T1000 (cell line): Measurements from ENCODE around the gene TECR.

Experiments
- DNase-seq: peaks from one replicate; lab custom pipeline; 2025; ENCODE audit warnings: mixed read lengths; lab: John Stamatoyannopoulos, UW

Gene TECR

DNA sequence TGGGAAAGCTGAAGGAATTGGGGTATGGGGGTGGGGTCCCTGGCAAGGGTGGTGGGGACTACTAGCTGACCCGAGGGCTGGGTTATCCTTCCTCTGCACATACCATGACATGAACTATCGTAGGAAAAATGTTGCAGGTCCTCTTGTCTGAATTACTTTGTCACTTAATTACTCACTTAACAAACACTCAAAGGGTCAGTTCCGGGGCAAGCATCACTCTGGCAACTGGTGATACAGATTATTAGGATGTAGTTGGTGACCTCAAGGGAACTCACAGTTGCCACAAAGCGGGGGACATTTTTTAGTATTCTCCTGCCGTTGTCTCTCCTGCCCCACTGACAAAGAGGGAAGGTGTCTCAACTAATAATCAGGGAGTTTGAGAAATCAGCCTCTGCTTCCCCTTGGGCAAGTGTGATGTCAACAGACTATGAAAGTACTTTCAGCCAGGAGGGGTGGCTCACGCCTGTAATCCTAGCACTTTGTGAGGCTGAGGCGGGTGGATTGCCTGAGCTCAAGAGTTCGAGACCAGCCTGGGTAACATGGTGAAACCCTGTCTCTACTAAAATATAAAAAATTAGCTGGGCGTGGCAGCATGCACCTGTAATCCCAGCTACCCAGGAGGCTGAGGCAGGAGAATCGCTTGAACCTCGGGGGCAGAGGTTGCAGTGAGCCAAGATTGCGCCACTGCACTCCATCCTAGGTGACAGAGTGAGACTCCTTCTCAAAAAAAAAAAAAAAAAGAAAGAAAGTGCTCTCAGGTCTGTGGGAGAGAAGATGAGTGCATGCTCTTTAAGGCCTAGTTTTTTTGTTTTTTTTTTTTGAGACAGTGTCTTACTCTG is 21.5 kb upstream of the TECR start:
- peak; percentile 45 for DNase-seq

DNA sequence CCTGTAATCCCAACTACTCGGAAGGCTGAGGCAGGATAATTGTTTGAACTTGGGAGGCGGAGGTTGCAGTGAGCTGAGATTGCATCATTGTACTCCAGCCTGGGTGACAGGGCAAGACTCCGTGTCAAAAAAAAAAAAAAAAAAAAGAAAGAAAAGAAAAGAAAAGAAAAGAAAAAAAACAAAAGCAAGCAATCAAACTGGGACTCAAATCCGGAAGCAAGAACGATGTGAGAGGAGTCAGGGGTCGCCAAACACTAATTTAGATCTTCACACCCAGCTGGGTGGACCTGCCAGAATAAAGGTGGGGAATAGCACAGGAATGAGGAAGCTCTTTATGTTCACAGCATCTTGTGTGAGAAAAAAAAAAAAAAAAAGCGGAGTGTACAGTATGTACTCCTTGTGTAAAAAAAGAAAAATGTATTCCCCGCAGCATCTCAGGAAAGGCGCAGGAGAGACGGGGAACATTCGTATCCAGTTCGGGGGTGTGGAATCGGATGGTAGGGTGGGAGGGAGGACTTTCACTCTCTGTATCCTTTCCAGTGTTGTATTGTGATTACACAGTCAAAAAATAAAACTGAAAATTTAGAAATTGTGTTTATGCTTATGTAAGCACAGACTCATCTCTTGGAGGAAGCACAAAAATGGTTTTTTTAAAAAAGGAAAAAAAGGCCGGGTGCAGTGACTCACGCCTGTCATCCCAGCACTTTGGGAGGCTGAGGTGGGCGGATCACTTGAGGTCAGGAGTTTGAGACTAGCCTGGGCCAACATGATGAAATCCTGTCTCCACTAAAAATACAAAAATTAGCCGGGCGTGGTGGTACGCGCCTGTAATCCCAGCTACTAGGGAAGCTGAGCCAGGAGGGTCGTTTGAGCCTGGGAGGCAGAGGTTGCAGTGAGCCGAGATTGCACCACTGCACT is 18.8 kb upstream of the TECR start:
- DNase-seq = peak; percentile 22

DNA sequence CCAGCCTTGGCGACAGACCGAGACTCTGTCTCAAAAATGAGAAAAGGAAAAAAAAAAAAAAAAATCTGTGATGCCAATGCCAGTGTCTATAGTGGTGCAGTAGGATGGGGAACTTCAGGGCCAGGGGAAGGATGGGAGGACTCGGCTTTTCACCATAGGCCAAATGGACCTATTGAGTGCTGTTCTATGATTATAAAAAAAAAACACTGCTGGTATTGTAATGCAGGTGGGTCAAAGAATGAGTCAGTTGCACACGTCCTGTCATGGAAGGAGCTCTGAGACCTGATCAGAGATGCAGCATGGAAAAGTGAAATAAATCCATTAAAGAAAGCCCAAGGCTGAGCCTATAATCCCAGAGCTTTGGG is 18.2 kb upstream of the TECR start:
- DNase-seq = no peak

DNA sequence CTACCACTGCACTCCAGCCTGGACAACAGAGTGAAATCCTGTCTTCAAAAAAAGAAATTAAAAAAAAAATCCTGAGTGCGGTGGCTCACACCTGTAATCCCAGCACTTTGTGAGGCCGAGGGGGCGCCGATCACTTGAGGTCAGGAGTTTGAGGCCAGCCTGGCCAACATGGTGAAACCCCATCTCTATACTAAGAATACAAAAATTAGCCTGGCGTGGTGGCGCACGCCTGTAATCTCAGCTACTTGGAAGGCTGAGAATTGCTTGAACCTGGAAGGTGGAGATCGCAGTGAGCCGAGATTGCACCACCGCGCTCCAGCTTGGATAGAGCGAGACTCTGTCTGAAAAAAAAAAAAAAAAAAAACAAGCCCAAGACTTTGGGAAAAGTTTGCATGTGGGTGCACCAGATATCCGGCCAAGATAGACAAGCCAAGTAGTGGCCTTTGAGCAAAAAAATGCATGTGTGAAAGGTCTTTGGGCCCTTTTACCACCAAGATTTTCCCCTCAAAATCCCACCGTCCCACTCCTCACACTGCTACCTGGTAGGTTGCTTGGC is 16.9 kb upstream of the TECR start:
- no peak for DNase-seq

DNA sequence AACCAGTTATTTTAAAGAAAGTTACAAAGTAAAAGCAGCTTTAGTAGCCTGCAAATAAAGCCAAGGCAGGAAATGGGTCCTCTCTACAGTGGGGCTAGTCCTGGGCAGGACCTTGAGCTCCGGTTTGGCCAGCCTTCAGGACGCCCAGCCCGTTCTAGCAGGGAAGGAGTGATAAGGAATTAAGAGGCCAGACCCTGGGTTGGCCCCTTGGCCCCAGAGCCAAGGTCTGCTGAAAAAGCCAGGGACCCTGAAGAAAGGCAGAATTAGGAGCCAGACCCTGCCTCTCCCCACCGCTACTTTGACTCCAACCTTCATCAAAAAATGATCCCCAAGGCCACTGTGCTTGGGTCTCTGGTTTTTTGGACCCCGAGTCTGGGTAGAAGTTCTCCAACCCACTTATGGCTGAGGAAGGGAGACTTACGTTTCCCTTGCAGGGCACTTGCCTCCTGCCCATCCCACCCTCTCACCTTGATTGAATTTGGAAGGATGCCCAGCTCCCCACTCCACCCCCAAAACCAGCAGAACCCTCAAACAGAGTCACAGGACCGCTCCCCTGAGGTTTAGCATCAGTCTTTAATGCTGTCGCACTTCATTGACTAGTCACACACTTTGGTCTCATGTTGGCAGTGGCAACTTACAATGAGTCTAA is 15.1 kb upstream of the TECR start:
- no peak for DNase-seq

DNA sequence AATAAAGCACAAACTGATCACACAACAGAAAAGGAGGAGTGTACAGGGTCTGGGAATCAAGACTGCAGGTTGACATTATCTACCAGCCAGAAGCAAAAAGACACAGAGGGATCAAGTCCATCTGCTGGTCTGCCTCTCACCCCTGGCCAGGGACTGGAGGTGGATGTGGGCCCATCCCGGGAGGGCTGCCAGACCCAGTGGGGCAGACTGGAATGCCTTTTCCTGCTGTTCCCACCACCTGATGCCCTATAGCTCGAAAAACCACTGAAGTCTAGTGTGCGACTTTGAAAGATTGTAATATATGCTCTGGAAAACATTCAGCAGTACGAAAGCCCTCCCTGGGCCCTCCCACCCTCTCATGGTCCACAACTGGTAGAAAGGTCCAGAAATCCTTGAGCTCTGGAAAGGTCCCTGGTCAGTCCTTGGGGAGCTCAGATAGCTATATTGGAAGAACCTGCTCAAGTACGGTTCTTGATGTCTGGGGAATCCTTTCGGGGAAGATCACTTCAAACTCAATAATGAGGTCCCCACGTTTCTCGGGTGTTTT is 13.8 kb upstream of the TECR start:
- no peak for DNase-seq

DNA sequence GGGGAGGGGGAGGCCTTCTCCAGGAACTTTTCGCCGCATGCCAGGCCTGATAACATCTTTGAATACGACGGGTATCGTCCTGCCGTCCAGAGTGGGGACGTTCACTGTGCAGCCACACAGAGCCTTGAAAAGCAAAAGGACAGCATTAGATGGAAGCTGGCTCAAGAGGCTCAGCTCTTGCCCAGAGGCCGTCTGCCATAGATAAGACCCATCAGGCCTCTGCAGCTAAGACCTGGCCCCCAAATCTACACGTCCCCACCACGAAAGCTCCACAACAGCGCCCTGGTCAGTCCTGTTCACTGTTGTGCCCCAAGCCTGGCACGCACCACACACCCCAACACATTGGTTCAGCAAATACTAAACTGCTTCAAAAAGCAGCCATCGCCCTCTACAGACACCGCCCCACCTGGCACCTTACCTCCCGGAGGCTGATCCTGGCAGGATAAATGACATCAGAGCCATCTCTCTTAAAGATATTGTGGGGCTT is 13.3 kb upstream of the TECR start:
- no peak for DNase-seq

DNA sequence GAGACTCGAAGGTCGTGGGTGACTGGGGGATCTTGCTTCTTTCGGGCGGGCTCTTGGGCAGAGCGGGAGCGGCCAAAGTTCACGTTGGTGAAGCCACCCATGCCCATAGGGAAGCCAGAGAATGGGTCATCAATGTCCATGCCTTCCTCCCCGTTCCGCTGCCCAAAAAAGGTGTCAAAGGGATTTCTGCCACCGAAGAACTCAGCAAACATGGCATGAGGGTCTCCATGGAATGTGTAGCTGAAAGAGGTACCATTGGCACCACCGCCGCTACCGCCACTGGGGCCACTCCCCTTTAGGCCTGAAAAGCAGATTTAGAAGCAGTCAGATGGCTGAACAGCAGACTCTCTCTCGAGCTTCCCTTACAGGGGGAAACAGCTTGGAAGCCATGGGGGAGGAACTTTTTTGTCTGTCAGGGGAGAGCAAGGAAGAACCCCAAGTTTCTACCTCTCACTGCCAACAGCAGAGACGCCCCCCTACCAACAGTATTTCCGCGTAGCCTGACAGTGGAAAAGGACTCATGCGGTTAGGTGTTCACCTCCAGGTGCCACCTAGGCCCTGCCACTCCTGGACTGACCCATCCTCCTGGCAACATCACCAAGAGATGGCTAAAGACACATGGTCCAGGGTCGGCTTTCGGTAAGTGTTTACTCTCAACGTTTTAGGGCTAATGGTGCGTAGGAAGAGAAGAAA is 12.5 kb upstream of the TECR start:
- no peak for DNase-seq

DNA sequence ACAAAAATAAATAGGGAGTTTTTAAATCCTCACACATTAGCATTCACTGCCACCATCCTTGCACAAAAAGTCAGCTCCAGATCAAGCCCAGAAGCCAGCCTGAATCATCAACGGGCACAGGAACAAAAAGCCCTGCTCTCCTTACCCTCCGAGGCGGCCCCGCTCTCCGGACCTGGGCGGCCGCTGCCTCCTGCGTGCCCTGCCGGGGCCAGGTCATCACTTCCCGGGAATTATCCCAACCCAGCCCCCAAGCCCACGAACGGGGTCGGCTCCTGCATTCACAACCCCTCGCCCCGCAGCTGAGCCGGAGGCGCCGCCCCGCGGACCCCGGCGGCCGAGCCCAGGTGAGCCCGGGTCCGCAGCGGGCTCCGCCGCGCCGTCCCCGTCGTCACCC is 12.0 kb upstream of the TECR start:
- no peak for DNase-seq

DNA sequence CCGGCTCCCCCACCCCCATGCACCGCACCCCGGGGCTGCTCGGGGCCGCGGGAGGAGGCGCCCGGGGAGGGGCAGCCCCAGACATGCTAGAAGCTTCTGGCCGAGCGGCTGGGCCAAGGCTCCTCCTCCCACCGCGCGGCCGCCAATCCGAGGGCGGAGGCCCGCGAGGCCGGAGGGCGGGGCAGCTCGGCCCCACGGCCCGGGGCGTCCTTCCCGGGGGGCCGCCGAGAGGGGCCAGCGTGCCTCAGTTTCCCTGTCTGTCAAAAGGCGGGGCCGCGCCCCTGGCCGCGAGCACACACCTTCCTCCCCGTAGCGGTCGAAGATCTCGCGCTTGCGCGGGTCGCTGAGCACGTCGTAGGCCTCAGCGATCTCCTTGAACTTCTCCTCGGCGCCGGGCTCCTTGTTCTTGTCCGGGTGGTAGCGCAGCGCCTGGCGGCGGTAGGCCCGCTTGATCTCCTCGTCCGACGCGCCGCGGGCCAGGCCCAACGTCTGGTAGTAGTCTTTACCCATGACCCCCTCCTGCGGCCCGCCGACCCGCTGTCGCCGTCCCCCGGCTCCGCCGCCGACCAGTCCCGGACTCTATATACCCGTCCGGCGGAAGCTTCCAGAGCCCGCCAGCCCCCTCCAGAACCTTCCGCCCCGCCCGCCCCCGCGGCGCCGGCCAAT is 11.4 kb upstream of the TECR start, which contains the start of gene DNAJB1:
Gene DNAJB1, minus strand, starts transcription at position 558 of the 666 bp plus-strand sequence. Its CDS starts 48 bp downstream, at position 510.
- DNase-seq = peak; percentile 84

DNA sequence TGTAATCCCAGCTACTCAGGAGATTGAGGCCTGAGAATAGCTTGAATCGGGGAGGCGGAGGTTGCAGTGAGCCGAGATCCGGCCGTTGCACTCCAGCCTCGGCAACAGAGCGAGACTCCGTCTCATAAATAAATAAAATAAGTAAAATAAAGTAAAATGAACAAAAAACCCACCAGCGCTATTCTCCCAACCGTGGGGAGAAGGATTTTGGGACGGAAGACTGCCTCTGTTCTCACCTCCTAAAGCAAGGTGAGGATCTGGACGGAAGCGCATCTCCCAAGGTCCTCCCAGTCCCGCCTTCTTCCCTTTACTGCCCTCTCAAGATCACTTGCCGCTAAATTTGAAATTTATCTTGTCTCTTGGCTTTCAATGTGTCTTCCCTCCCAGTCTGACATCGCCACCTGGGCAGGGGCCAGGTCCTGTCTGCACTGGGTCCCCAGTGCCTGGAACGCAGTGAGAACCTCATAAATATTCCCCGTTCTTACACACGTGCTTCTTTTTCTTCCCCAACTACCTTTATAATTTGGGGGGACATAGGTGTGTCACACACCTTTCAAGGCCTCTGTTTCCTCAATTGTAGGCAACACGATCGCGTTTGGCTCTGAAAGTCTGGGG is 10.0 kb upstream of the TECR start:
- no peak for DNase-seq

DNA sequence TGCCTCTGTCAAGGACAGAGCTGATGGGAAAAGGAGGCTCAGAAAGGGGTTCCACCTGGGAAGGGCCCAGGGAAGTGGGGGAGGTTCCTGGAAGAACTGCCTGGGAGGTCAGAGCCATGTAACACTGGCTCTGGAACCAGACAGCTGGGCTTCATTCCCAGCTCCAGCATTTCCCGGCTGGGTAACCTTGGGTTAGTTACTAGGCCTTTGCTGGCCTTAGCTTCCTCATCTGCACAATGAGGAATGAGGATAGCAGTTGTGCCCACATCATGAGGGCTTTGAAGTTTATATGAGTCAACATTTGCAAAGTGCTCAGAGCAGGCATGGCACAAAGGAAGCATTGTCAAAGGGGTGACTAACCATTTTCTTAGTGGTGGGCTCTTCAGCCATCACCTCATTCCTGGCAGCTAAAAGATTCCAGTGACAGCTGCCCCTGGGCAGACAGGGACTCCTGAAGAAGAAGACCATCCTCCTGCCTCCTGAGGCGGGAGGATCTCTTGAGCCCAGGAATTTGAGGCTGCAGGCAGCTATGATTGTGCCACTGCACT is 9.5 kb upstream of the TECR start:
- peak; percentile 42 for DNase-seq

DNA sequence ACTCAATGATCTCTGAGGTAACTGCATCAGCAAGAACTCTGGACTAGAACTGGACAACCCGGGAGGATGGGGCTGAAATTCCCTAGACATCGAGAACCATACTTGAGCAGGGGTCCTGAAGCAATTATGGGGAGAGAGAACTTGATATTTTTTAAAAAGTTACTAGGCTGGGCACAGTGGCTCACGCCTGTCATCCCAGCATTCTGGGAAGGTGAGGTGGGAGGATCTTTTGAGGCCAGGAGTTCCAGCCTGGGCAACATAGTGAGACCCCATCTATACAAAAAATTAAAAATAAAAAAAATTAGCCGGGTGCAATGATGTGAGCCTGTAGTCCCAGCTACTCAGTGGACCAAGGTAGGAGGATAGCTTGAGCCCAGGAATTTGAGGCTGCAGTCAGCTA is 8.9 kb upstream of the TECR start:
- no peak for DNase-seq

DNA sequence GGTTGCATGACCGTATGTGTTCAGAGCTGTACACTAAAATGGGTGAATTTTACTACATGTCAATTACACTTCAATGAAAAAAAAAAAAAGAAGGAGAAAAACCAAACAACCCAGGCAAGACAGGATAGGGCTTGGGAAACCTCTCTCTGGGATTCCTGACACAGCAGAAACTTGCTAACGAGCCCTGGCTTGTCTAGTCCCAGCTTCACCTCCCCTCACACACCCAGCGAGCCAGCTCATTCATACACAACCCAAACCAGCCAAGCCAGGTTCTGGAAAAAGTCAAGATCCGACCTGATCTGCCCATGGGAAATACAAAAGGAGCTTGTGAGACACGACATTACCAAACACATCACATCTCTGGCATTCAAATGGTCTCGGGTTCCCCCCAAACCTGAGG is 3.7 kb upstream of the TECR start:
- no peak for DNase-seq

DNA sequence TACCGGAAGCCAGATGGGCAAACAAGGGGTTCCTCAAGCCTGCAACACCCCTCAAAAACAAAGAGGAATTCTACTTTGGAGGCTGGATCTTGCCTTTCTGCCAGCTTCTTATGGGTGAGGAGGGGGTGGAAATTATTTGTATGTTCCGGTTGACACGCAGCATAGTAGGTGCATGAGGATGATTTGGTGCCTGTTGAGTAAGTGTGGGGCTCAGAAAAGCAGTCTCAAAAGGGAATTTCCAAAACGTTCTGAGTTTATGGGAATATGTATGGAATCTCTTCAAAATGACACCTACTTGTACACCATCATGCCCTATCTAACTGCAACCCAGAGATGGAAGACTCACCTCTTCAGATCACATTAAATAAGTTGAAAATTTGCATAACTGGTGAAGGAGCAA is 3.0 kb upstream of the TECR start:
- DNase-seq = no peak

DNA sequence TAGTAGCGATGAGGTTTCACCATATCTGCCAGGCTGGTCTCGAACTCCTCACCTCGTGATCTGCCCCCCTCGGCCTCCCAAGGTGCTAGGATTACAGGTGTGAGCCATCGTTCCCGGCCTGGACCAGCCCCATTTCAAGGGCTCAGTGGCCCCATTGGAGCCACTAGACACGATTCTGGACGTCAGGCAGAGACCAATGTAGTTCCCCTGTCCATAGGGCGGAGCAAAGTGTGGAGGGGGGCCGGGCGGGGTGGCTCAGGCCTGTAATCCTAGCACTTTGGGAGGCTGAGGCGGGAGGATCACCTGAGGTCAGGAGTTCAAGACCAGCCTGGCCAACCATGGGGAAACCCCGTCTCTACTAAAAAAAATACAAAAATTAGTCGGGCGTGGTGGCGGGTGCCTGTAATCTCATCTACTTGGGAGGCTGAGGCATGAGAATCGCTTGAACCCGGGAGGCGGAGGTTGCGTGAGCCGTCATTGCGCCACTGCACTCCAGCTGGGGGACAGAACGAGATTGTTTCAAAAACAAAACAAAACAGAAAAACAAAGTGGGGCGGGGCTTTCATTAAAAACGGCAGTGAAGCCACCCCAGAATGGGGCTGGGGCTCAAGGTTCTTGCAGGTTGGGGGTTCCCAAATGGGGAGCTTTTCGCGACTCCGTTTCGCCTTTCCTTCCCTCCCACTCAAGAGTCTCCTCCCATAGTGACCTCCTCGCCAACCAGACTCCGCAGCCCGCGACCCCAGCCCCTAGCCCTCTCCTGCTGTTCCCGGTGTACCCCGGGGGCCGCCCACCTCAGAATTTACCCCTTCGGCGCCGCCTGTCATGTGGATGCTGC is 758 bp upstream of the TECR start:
- no peak for DNase-seq

DNA sequence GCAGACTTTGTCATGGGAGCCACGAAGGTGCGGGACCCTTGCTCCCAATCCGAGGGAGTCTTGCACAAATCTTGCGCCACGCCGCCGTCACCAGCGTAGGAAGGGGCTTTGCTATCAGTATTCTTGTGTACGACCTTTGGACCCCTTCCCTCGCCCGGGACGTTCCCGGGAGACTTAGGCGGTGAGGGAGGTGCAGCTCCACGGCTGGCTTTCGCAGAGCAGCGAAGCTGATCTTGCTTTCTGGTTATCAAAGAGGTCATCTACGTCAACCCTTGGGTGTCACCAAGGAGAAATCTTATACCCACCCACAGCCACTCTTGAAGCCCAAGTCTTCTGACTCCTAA is 583 bp downstream of the TECR start:
- no peak for DNase-seq

DNA sequence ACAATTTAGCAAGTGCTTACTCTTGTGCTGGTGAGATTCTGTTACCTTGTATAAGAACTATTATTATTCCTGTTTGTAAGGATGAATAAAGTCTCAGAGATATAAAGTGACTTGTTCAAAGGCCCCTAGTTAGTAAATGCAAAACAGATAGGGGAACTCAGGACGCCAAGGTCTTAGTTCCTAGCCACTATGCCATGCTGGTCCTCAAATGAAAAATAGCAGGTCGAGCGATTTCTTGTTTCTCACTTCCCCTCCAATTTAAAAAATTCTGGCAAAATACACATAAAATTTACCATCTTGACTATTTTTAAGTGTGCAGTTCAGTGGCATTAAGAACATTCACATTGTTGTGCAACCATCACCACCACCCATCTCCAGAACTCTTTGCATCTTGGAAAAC is 1.1 kb downstream of the TECR start:
- DNase-seq = no peak

DNA sequence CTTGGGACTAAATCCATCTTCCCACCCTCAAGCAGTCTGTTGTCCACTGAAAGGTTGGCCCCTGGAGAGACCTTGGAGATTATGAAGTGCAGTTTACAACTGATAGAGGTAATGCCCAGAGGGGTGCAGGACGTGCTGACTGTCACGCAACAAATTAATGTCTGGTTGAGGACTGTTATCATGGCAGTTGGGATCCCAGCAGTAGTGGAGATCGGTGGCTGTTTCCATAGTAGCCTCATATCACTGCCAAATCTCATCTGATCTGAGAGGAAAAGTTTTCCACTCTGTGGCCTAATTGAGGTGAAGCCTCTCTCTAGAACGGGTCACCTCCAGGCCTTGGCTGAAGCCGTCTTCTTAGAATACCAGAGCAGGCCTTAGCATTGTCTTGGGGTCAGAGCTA is 4.1 kb downstream of the TECR start:
- no peak for DNase-seq
